Measurements from ENCODE around the gene KRT14.

DNA sequence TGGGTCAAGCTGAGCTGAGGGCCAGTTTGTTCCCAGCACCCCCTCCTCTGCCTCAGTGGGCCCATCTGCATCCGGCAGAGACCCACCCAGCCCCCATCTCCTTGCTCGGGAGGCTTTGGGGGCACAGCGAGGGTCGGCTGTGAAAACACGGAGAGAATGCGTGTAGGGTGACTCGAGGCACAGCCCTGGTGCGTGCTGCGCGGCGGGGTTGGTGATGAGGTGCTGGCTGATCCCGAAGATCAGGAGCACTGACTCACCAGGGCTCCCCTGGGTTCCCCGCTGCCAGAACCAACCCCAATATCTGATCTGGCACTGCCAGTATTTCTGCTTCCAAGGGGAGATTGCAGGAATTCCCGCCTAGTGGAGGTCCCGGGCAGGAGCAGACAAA is 45.2 kb upstream of the KRT14 start:
- TF ChIP-seq EZH2 (IDR thresholded peaks at IDR 0.05; ENCODE audit: borderline replicate concordance, low read length): no peak
- TF ChIP-seq, protein P1, sequence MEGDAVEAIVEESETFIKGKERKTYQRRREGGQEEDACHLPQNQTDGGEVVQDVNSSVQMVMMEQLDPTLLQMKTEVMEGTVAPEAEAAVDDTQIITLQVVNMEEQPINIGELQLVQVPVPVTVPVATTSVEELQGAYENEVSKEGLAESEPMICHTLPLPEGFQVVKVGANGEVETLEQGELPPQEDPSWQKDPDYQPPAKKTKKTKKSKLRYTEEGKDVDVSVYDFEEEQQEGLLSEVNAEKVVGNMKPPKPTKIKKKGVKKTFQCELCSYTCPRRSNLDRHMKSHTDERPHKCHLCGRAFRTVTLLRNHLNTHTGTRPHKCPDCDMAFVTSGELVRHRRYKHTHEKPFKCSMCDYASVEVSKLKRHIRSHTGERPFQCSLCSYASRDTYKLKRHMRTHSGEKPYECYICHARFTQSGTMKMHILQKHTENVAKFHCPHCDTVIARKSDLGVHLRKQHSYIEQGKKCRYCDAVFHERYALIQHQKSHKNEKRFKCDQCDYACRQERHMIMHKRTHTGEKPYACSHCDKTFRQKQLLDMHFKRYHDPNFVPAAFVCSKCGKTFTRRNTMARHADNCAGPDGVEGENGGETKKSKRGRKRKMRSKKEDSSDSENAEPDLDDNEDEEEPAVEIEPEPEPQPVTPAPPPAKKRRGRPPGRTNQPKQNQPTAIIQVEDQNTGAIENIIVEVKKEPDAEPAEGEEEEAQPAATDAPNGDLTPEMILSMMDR (IDR thresholded peaks at IDR 0.05; ENCODE audit: low read length): no peak

Measured in OCI-LY1 (cell line).